Suprapubic skin (tissue), 4 donors: Measurements from ENCODE around the gene MRPL27.
A peak's percentile ranks its signal among the peaks of the same experiment; 100 is the strongest.

Experiments used
- EP300 ChIP-seq: sonication (generic); formaldehyde crosslinking; IDR thresholded peaks from one replicate; pipeline ENCODE4 v1.6.1; 2017; ENCODE audit warnings: antibody characterized with exemption
- POLR2A ChIP-seq, 2 donors: fragments of 450-650 bp; IDR thresholded peaks; one replicate each; pipeline ENCODE4 v1.6.1; 2017; ENCODE audit warnings: antibody characterized with exemption in 2 of 2, mild to moderate bottlenecking in 2 of 2, moderate library complexity in 2 of 2
- POLR2AphosphoS5 ChIP-seq, 3 donors: sonication (generic); formaldehyde crosslinking; IDR thresholded peaks; one replicate each; pipeline ENCODE4 v1.6.1; 2017; ENCODE audit warnings: antibody characterized with exemption in 3 of 3
- TF ChIP-seq, protein P1 (sequence below), 2 donors: fragments of 200-600 bp in 1 of 2; fragments of 450-650 bp in 1 of 2; sonication (generic) in 1 of 2; IDR thresholded peaks; one replicate each; pipeline ENCODE4 v1.5.1; 2016 to 2019; ENCODE audit warnings: antibody characterized with exemption in 2 of 2, mild to moderate bottlenecking in 1 of 2, moderate library complexity in 1 of 2

DNA sequence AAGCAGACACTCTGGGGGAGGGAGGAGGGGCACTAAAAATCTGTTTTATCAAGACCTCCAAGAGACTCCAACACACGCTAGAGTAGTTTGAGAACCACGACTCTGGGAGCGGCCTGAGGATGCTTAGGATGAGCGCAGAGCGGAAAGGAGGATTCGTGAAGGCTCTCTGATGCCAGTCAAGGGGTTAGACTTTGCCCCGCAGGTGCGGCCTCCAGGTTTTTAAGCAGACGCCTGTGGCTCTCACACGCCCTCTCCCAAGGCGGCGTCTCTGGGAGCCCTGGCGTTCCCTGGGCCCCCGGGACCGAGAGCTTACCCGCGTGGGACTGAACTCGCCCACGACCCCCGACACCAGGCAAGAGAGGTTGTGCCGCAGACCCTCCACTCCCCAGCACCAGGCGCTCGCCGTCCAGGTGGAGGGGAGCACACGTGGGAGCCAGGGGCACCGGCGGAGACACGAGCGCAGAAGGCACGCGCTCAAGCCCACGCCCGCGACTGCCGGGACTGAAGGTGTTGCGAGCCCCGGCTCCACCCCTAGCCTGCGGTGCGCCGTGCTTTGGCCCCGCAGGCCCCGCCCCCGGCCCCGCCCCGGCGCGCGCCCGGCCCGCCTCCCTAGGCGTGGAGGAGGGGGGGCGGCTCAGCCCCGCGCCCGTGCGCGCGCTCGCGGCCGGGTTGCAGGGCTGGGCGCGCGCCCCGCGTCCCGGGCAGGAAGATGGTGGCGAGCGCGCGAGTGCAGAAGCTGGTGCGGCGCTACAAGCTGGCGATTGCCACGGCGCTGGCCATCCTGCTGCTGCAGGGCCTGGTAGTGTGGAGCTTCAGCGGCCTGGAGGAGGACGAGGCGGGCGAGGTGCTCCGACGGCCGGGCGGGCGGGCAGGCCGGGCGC, 27.3 kb downstream of the MRPL27 start, which contains the start of gene XYLT2:
- TF ChIP-seq, protein P1, sequence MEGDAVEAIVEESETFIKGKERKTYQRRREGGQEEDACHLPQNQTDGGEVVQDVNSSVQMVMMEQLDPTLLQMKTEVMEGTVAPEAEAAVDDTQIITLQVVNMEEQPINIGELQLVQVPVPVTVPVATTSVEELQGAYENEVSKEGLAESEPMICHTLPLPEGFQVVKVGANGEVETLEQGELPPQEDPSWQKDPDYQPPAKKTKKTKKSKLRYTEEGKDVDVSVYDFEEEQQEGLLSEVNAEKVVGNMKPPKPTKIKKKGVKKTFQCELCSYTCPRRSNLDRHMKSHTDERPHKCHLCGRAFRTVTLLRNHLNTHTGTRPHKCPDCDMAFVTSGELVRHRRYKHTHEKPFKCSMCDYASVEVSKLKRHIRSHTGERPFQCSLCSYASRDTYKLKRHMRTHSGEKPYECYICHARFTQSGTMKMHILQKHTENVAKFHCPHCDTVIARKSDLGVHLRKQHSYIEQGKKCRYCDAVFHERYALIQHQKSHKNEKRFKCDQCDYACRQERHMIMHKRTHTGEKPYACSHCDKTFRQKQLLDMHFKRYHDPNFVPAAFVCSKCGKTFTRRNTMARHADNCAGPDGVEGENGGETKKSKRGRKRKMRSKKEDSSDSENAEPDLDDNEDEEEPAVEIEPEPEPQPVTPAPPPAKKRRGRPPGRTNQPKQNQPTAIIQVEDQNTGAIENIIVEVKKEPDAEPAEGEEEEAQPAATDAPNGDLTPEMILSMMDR (IDR thresholded peaks at IDR 0.05) = no peak
- TF ChIP-seq POLR2A (IDR thresholded peaks at IDR 0.05) (peak in 1 of 2 donors; percentile 28), EP300 (no peak), POLR2AphosphoS5 (IDR thresholded peaks at IDR 0.05) (no peak)
